GM23248 (cell line): ENCODE results near the gene LYPLAL1.

Source experiments
- EZH2 ChIP-seq: fragments of 200-600 bp; sonication (generic); IDR thresholded peaks from 2 replicates; pipeline ENCODE4 v1.6.1; 2018; ENCODE audit warnings: antibody characterized with exemption, mild to moderate bottlenecking; ENCODE audit not compliant: insufficient read depth, poor library complexity, severe bottlenecking
- EZH2phosphoT487 ChIP-seq: fragments of 200-600 bp; sonication (generic); IDR thresholded peaks from 2 replicates; pipeline ENCODE4 v1.6.1; 2018; ENCODE audit warnings: antibody characterized with exemption, moderate library complexity, mild to moderate bottlenecking, low read depth; ENCODE audit not compliant: insufficient read depth

- TF ChIP-seq EZH2phosphoT487 (no peak), EZH2 (no peak)
Observed at GRCh38 chr1:219201656-219202055, 28.0 kb downstream of the LYPLAL1 start.
